Measurements from ENCODE around the gene CCR3. TPM values are rescaled to one million over a fixed set of nuclear protein-coding genes. Genes with fewer than 3 reads are reported as not detected.

The CCR3 gene
- total RNA-seq, 1 donor: not detected

DNA sequence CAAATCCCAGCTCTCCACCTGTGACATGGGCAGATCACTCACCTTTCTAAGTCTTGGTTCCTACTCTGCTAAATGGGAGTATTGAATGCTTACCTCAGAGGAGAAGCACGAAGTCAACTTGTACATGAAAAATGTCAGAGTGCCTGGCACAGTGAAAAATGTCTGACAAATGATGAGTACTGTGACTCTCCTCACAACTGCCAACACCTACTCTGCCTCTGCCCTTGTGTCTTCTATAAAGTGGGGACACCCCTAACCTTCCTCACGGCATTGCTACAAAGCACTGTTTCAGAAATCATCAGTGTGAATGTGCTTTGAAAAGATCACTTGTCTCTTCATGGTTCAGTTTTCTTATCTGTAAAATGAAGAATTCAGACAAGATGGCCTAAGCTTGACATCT is 33.2 kb upstream of the CCR3 start:
- TF ChIP-seq, protein P1, sequence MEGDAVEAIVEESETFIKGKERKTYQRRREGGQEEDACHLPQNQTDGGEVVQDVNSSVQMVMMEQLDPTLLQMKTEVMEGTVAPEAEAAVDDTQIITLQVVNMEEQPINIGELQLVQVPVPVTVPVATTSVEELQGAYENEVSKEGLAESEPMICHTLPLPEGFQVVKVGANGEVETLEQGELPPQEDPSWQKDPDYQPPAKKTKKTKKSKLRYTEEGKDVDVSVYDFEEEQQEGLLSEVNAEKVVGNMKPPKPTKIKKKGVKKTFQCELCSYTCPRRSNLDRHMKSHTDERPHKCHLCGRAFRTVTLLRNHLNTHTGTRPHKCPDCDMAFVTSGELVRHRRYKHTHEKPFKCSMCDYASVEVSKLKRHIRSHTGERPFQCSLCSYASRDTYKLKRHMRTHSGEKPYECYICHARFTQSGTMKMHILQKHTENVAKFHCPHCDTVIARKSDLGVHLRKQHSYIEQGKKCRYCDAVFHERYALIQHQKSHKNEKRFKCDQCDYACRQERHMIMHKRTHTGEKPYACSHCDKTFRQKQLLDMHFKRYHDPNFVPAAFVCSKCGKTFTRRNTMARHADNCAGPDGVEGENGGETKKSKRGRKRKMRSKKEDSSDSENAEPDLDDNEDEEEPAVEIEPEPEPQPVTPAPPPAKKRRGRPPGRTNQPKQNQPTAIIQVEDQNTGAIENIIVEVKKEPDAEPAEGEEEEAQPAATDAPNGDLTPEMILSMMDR (IDR thresholded peaks at IDR 0.05; ENCODE audit: insufficient read depth, low read length): no peak
- DNase-seq (ENCODE audit: low read depth): no peak
- H3K4me3 ChIP-seq (ENCODE audit: low read depth, low read length): no peak overlapping the region

DNA sequence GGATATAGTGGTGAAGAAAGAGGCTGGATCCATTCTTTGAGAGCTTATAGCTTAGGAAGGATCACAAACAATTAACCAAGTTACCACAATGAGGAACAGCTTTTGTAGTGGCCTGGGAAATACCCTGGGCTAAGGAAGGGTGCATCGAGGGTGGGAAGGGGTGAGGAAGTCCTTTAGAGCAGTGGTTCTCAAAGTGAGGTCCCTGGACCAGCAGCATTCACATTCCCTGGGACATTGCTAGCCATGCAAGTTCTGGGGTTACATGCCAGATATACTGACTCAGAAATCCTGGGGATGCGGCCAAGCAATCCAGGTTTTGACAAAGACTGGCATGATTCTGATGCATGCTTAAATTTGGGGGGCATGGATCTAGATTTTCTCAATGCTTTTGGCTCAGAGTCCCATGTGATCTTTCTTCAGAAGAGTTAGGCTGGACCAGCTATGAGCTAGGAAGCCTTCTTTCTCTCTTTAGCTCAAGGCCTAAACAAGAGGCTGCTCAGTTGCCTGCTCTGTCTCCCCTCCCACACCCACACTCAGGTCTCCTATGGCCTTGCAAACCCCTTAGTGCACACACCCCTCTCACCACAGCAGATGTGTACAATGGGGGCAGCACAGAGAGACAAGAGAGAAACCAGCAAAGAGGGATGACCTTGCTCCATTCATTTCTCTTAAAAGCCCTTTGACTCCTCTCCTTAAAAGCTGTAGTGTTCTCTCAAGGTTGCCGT is 32.4 kb upstream of the CCR3 start:
- no peak overlapping the region for H3K4me3 ChIP-seq (ENCODE audit: low read depth, low read length)
- TF ChIP-seq, protein P1 (IDR thresholded peaks at IDR 0.05; ENCODE audit: insufficient read depth, low read length): no peak
- peak; percentile 11 for DNase-seq (ENCODE audit: low read depth)

DNA sequence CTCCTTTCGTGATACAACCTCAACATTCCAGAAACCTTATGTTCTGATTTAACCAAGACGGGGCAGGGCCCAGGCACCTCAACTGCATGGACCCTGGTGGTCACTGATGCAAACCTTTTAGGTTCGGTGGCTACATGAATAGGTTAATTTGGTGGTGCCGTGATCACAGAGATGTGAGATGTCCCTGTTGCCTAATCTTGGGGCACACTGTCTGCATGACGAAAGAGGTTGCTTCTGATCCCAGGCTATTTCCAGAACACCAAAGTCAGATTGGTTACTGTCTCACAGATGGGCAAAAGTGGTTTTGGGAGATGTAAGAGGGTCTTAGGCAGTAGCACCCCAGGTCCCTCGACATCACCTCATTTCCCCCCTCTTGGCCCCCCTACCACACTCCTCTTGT is 30.2 kb upstream of the CCR3 start:
- TF ChIP-seq, protein P1 (IDR thresholded peaks at IDR 0.05; ENCODE audit: insufficient read depth, low read length): no peak
- DNase-seq (ENCODE audit: low read depth): no peak
- H3K4me3 ChIP-seq (ENCODE audit: low read depth, low read length): no peak overlapping the region

DNA sequence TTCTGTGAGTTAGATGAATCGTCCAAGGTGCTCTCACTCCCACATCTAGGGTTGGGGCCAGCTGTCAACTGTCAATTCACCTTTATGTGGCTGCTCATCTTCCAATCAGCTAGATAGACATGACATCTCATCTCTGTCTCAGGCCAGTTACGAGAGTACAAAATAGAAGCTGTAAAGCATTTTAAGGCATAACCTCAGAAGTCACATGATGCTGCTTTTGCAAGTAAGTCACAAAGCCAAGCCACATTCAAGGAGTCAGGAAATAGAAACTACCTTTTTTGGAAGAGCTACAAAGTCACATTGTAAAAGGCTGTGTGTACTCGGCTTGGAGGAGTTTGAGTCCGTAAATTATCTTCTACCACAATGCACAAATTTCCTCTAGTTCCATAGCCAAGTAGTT is 29.1 kb upstream of the CCR3 start:
- no peak overlapping the region for H3K4me3 ChIP-seq (ENCODE audit: low read depth, low read length)
- TF ChIP-seq, protein P1 (IDR thresholded peaks at IDR 0.05; ENCODE audit: insufficient read depth, low read length): no peak
- no peak for DNase-seq (ENCODE audit: low read depth)

DNA sequence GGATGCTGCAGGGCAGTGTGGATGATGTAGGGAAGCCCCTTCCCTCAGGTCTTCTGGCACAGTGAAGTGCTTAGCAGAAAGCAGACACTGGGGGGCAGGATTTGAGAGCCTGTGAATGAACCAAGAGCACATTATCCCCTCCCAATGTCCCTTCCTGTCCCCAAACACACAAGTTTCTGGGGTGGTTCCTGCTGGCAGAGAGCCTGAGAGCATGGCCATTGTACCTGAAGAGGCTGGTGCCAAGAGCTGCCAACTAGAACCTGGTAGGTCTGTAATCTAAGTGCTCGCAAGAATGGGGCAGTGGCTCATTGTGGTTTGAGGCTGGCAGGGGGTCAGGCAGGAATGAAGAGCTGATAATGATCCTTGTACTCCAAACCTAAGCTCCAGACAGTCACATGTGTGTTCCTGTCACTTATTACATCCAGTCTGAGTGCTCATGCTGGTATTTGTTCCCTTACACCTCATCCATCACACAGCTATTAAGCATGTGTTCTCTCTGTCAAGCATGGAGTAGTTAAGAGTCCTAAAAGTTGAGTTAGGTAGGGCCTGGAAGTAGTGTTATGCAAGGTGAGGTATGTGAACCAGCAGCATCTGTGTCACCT is 27.4 kb upstream of the CCR3 start:
- TF ChIP-seq, protein P1 (IDR thresholded peaks at IDR 0.05; ENCODE audit: insufficient read depth, low read length): no peak
- H3K4me3 ChIP-seq (ENCODE audit: low read depth, low read length): no peak overlapping the region
- DNase-seq (ENCODE audit: low read depth): no peak

DNA sequence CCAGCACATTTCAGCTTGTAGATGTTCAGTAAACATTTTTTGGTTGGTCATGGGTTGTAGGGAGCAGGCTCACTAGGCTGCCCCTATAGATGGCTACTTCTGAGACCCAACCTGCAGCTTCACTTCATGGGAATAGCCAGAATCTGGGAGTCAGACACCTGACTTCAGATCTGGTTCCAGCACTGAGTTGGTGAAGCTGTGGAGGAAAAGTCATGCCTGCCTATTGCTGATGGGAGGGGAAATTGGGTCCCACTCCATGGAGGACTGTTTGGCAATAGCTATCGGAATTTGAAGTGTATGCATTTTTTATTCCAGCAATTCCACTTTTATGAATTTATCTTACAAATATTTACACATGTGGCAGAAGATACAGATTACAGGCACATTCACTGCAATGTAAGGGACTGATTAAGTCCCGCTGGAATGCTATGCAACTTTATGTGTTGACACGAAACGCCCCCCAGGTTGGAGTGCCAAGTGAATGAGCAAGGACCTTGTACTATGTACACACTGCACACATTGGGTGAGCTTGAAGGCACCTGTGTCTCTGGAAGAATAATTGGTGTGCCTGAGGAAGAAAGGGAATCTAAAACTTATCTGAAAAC is 26.3 kb upstream of the CCR3 start:
- DNase-seq (ENCODE audit: low read depth): peak; percentile 30
- TF ChIP-seq, protein P1 (IDR thresholded peaks at IDR 0.05; ENCODE audit: insufficient read depth, low read length): no peak
- H3K4me3 ChIP-seq (ENCODE audit: low read depth, low read length): no peak overlapping the region
